Measurements from ENCODE around the gene RPS21. TPM values are rescaled to one million over a fixed set of nuclear protein-coding genes. Genes with fewer than 3 reads are reported as not detected.

The RPS21 gene
- total RNA-seq, 2 experiments from 2014 or later: 3,015 to 3,210 TPM

DNA sequence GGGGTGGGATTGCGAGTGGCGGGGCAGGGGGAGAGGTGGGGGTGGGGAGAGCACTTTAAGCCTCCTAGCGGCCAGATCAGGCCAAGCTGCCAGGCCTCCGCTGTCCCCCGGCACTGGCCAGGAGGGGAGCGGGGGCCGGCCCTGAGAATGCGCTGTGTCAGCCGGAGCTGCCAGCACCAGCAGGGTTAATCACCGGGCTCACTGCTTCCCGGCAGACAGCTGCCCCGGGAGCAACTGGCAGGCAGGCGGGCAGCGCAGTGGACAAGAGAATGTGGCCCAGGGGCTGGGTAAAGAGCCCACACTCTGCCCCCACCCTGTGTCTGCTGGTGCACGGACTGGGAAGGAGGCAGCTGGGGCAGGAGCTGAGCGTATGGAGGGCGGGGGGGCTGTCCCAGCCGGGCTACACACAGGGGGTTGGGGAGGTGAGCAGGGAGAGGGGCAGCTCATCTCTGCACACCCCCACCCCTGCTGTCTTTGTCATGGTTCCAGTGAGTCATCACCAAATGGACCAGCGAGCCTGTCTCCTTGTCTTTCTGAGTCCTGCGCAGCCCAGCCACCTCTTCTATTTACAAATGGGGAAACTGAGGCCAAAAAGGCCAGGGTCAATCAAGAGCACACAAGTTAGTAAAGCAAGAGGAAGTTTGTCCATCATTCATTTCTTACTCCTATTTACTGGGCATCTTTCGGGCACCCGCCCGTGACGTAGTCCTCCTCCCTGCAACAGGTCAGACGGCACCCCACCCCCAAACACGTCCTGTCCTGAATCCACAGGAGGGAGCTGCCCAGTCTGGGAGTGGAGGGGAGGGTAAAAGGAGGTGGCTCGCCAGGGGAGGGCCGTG is 17.7 kb upstream of the RPS21 start:
- Histone ChIP-seq H3K4me3 (ENCODE audit: low read length) (no peak overlapping the region), H3K27ac (ENCODE audit: low read depth in 1 of 2, low read length in 2 of 2) (no peak overlapping the region), H3K4me1 (ENCODE audit: insufficient read depth, low read length) (peaks cover 26% of the 10 kb centered on the region), H3K27me3 (ENCODE audit: control insufficient read depth in 1 of 2, insufficient read depth in 2 of 2, low read length in 2 of 2) (peaks cover 42 to 43% of the 10 kb centered on the region in 2 experiments), H3K36me3 (ENCODE audit: insufficient read depth, low read length) (no peaks in the 10 kb centered on the region), H3K9me3 (ENCODE audit: control insufficient read depth in 1 of 2, insufficient read depth in 1 of 2, low read length in 2 of 2) (peaks cover 0 to 13% of the 10 kb centered on the region in 2 experiments)
- no peak for ATAC-seq (ENCODE audit: poor library complexity)
- ChIA-PET CTCF (no interaction called here), POLR2A (no interaction called here)
- Mint-ChIP-seq H3K27ac (no peak overlapping the region), H3K4me3 (no peak overlapping the region), H3K36me3 (ENCODE audit: low read depth) (no peaks in the 10 kb centered on the region), H3K9me3 (no peaks in the 10 kb centered on the region), H3K4me1 (ENCODE audit: low read depth) (peaks cover 4% of the 10 kb centered on the region), H3K27me3 (peaks cover 27% of the 10 kb centered on the region)
- intact Hi-C loops (cut with DNase I, micrococcal nuclease): loop anchor here in 1 of 2 experiments (5.0 kb wide), 1 partner anchor 67 kb away; the partner anchor contains the start of gene ADRM1
- TF ChIP-seq, protein P1, sequence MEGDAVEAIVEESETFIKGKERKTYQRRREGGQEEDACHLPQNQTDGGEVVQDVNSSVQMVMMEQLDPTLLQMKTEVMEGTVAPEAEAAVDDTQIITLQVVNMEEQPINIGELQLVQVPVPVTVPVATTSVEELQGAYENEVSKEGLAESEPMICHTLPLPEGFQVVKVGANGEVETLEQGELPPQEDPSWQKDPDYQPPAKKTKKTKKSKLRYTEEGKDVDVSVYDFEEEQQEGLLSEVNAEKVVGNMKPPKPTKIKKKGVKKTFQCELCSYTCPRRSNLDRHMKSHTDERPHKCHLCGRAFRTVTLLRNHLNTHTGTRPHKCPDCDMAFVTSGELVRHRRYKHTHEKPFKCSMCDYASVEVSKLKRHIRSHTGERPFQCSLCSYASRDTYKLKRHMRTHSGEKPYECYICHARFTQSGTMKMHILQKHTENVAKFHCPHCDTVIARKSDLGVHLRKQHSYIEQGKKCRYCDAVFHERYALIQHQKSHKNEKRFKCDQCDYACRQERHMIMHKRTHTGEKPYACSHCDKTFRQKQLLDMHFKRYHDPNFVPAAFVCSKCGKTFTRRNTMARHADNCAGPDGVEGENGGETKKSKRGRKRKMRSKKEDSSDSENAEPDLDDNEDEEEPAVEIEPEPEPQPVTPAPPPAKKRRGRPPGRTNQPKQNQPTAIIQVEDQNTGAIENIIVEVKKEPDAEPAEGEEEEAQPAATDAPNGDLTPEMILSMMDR (IDR thresholded peaks at IDR 0.05): no peak
- no peak for DNase-seq

DNA sequence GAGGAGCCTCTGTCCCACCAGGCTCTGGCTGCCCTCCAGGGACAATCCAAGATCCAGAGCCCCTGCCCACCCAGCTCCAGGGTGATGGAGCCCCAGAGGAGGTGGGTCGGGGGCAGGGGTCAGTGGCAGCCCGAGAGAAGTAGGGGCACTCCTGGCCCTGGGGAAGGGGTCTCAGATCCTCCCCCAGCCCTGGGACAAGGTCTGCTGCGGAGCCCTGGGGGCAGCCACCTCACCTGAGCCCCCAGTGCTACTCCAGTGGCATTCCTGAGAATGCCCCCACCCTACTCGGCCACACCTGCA is 17.1 kb upstream of the RPS21 start:
- Mint-ChIP-seq H3K4me3 (no peak overlapping the region), H3K27me3 (peaks cover 25% of the 10 kb centered on the region), H3K4me1 (ENCODE audit: low read depth) (peaks cover 4% of the 10 kb centered on the region), H3K9me3 (no peaks in the 10 kb centered on the region), H3K36me3 (ENCODE audit: low read depth) (no peaks in the 10 kb centered on the region), H3K27ac (no peak overlapping the region)
- ChIA-PET CTCF (no interaction called here), POLR2A (no interaction called here)
- Histone ChIP-seq H3K27ac (ENCODE audit: low read depth in 1 of 2, low read length in 2 of 2) (no peak overlapping the region), H3K4me3 (ENCODE audit: low read length) (no peak overlapping the region), H3K4me1 (ENCODE audit: insufficient read depth, low read length) (peaks cover 26% of the 10 kb centered on the region), H3K9me3 (ENCODE audit: control insufficient read depth in 1 of 2, insufficient read depth in 1 of 2, low read length in 2 of 2) (peaks cover 0 to 13% of the 10 kb centered on the region in 2 experiments), H3K27me3 (ENCODE audit: control insufficient read depth in 1 of 2, insufficient read depth in 2 of 2, low read length in 2 of 2) (peaks cover 41 to 42% of the 10 kb centered on the region in 2 experiments), H3K36me3 (ENCODE audit: insufficient read depth, low read length) (no peaks in the 10 kb centered on the region)
- ATAC-seq (ENCODE audit: poor library complexity) (no peak), DNase-seq (no peak)
- intact Hi-C loops (cut with DNase I, micrococcal nuclease): loop anchor here in 1 of 2 experiments (5.0 kb wide), 1 partner anchor 67 kb away; the partner anchor contains the start of gene ADRM1
- TF ChIP-seq, protein P1 (IDR thresholded peaks at IDR 0.05): no peak

DNA sequence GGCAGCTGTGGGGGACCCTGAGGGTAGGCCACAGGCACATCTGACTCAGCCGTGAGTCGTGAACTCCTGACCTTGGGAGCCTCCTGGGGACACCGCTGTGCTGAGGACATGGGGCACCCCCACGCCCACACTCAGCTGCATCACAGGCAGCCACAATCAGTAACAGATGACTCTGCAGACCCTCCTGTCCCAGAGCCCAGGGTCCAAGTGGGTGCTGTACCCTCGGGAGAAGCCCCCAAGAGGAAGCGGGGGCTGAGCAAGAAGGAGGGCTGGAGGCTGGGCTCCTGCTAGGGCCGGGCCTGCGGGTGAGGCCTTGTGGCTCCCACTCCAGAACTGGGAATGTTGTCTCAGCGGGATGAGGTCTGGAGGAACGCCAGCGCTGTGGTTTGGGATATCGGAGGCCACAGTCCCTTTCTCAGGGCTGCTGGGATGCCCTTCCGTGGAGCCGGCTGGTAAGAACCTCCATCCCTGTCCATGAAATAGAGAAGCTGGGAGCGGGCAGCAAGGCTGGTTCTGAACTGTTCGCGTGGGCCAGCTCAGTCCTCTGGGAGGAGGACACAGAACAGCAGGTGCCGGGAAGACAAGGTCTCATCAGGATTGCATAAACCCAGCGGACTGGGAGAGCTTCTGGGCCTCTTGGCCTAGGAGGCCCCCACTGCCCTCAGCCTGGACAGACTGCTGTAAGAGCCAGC is 16.6 kb upstream of the RPS21 start:
- CTCF ChIA-PET: no interaction called here
- Histone ChIP-seq H3K36me3 (ENCODE audit: insufficient read depth, low read length) (no peaks in the 10 kb centered on the region), H3K27ac (ENCODE audit: low read depth in 1 of 2, low read length in 2 of 2) (no peak overlapping the region), H3K9me3 (ENCODE audit: control insufficient read depth in 1 of 2, insufficient read depth in 1 of 2, low read length in 2 of 2) (peaks cover 0 to 13% of the 10 kb centered on the region in 2 experiments), H3K4me1 (ENCODE audit: insufficient read depth, low read length) (peaks cover 26% of the 10 kb centered on the region), H3K27me3 (ENCODE audit: control insufficient read depth in 1 of 2, insufficient read depth in 2 of 2, low read length in 2 of 2) (peaks cover 37 to 38% of the 10 kb centered on the region in 2 experiments), H3K4me3 (ENCODE audit: low read length) (no peak overlapping the region)
- no peak overlapping the region for H3K4me3 Mint-ChIP-seq
- H3K4me1 Mint-ChIP-seq (ENCODE audit: low read depth): peaks cover 4% of the 10 kb centered on the region
- peaks cover 20% of the 10 kb centered on the region for H3K27me3 Mint-ChIP-seq
- POLR2A ChIA-PET: no interaction called here
- H3K9me3 Mint-ChIP-seq: no peaks in the 10 kb centered on the region
- TF ChIP-seq, protein P1 (IDR thresholded peaks at IDR 0.05): no peak
- H3K27ac Mint-ChIP-seq: no peak overlapping the region
- intact Hi-C loops (cut with DNase I, micrococcal nuclease): no loop called here
- DNase-seq (no peak), ATAC-seq (ENCODE audit: poor library complexity) (no peak)
- H3K36me3 Mint-ChIP-seq (ENCODE audit: low read depth): no peaks in the 10 kb centered on the region
